Measurements from ENCODE around the gene OSBPL1A.

- TF ChIP-seq POLR2A (IDR thresholded peaks at IDR 0.05), result no peak
- TF ChIP-seq CTCF (IDR thresholded peaks at IDR 0.05), result no peak
Measured at GRCh38 chr18:24130494-24130893, 267.1 kb downstream of the OSBPL1A start.

All from lower leg skin (tissue), 3 donors.